Measurements from ENCODE around the gene NTRK2.

NTRK2 gene

DNA sequence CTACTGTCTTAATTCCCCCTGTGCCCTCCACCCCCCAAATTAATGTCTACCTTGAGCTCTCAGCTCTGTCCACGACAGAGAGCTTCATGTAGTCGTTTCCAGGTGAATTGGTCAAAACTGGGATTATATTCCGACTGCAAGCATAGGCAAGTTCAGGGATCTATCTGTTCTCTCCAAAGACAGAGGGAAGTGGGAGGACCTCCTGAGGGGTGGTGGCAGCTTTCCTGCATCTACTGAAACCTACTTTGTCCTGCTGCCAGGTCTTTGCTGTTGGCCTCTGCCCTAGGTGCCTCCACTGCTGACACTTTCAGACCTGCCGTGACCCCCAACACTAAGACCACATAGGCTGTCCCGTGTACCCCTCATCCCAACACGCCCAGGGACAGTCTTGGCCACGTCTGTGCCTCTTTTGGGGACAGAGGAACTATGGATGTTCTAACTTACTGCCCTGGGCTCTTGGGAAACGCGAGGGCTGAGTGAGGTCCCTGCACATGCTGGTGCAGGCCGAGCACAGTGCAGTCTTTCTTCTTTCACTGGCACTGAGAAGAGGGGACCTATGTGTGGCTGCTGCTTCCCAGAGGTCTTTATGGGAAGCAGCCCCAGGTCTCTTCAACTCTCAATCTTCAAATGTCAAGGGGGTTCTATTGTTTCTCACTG lies 125.6 kb downstream of the NTRK2 start:
- no peak overlapping the region for H3K4me3 ChIP-seq (ENCODE audit: low read depth, low read length)
- TF ChIP-seq, protein P1, sequence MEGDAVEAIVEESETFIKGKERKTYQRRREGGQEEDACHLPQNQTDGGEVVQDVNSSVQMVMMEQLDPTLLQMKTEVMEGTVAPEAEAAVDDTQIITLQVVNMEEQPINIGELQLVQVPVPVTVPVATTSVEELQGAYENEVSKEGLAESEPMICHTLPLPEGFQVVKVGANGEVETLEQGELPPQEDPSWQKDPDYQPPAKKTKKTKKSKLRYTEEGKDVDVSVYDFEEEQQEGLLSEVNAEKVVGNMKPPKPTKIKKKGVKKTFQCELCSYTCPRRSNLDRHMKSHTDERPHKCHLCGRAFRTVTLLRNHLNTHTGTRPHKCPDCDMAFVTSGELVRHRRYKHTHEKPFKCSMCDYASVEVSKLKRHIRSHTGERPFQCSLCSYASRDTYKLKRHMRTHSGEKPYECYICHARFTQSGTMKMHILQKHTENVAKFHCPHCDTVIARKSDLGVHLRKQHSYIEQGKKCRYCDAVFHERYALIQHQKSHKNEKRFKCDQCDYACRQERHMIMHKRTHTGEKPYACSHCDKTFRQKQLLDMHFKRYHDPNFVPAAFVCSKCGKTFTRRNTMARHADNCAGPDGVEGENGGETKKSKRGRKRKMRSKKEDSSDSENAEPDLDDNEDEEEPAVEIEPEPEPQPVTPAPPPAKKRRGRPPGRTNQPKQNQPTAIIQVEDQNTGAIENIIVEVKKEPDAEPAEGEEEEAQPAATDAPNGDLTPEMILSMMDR (IDR thresholded peaks at IDR 0.05; ENCODE audit: borderline replicate concordance, insufficient read depth, low read depth, low read length), result no peak

DNA sequence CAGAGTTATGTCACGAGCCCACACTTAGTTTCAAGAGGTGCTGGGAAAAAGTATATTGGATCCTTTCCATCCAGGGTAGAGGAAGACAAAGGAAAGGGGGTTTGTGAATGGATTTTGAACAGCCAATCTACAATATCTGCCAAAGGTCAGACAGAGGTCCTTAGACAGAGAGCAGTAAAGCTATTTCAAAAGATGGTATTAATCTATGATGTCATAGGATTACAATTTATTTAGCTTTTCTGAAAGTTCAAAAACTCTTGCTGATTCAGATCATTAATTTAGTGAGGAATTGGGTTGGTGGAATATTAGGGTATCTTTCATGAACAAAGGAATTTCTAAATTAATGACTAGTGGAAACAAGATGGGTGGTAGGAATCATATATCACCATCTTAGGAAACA lies 126.9 kb downstream of the NTRK2 start:
- TF ChIP-seq, protein P1 (IDR thresholded peaks at IDR 0.05; ENCODE audit: borderline replicate concordance, insufficient read depth, low read depth, low read length), result no peak
- H3K4me3 ChIP-seq (ENCODE audit: low read depth, low read length), result no peak overlapping the region

DNA sequence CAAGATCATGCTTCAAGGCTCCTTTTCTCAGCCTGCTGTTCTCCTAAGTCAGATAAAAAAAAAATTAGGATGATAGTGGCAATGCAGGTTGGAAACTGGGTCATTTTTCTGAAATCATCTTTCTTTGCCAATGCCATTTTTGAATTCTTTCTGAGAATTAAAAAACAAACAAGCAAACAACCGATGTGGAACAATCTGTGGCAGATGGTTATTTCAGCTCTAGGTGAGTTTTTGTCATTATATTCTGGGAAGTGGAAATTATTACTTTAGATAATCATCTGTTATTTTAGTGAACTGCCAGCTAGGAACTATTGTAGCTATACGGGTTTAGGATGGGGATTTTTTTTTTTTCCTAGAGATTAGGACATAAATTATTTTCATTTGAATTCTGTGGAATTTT lies 129.7 kb downstream of the NTRK2 start:
- no peak overlapping the region for H3K4me3 ChIP-seq (ENCODE audit: low read depth, low read length)
- TF ChIP-seq, protein P1 (IDR thresholded peaks at IDR 0.05; ENCODE audit: borderline replicate concordance, insufficient read depth, low read depth, low read length), result no peak

DNA sequence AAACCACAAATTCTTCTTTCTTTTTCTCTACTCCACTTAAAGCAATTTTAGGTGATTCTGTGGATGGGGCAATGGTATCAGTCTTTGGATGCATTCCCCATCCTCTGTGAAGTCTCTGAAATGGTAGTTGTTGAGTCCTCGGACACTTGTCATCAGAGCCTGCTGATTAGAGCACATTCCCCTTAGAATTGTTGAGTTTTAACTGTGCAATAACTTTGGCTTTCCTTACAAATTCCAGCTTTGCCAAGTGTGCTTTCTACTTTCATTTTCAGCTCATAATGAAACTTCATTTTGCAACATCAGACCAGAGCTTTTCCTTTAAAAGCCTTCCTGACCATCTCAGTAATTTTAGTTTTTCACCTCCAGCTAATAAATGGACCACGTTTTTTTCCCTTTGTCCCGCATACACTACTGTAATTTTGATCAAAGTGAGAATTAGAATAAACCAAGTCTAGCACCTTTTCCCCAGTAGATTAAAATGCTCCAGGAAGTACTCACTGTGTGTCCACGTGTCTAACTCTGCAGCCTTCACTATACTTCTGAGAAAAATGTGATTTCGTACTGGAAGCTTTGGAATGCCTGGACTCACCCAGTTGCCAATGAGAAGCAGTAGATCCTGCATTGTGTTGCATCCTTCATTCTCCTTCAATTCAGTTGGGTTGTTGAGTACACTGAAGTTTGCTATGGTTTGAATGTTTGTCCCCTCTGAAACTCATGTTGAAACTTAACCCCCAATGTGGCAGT lies 135.6 kb downstream of the NTRK2 start:
- no peak overlapping the region for H3K4me3 ChIP-seq (ENCODE audit: low read depth, low read length)
- TF ChIP-seq, protein P1 (IDR thresholded peaks at IDR 0.05; ENCODE audit: borderline replicate concordance, insufficient read depth, low read depth, low read length), result no peak

DNA sequence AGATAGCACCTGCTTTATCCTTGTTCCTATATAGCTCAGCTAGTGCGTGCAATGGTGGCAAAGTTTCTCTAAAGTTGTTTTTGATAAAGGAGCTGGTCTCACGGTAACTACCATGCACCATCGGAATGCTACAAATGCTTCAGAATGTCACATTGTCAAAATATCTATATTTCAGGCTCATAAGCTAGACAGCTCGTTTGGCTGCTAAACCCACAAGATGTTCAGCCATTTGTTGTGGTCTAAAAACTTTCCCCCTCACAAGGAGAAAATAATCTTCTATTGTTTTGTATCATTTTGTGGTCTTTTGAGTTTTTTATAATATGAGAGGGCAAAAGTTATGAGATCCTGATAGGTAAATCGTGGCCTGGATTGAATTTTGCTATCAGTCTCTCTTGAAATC lies 137.9 kb downstream of the NTRK2 start:
- no peak overlapping the region for H3K4me3 ChIP-seq (ENCODE audit: low read depth, low read length)
- TF ChIP-seq, protein P1 (IDR thresholded peaks at IDR 0.05; ENCODE audit: borderline replicate concordance, insufficient read depth, low read depth, low read length), result no peak

DNA sequence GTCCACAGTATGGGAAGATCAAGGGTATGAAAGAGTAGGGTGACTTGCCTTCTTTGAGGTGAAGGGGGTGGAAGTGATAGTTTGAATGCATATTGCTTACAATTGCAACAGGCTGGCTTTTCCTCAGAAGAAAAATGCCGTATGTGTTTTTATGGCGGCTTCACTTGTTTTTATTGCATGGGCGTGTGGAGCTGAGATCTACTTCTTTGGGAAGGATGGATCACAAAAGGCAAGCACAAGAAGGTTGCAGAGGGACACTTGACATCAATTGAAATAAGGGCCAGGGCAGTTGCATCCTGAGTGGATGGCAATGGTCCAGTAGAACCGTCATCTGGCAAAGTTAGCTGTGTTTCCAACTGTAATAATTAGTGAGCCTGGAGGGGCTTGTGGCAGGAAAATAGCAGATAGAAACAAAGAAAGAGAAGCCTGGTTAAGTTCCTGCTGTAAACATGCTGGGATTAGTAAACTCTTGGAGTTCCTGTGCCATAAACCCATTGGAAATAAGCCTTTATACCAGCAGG lies 138.4 kb downstream of the NTRK2 start:
- no peak overlapping the region for H3K4me3 ChIP-seq (ENCODE audit: low read depth, low read length)
- TF ChIP-seq, protein P1 (IDR thresholded peaks at IDR 0.05; ENCODE audit: borderline replicate concordance, insufficient read depth, low read depth, low read length), result no peak

DNA sequence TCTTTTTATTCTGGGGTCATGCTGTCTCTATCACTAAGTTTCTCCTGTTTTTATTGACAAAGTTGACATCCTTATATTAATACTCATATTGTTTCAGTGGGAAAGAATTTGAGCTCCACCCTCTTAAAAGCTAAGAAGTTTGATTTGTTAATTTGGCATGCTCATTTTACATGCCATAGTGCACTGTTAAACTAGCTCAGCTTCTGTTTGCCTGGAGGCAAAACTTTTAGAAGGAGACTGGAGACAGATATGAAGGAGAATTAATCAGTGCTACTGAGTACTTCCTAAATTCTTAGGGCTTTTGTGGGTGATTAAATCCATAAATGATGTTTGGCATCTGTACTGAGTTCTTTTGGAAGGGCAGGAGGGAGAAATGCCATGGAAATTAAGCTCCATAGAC lies 138.9 kb downstream of the NTRK2 start:
- TF ChIP-seq, protein P1 (IDR thresholded peaks at IDR 0.05; ENCODE audit: borderline replicate concordance, insufficient read depth, low read depth, low read length), result no peak

More for the DNA sequence above, 138.9 kb downstream of the NTRK2 start:
- H3K4me3 ChIP-seq (ENCODE audit: low read depth, low read length), result no peak overlapping the region

All from GM12875 (cell line).